ENCODE results near the gene BCAP29.

DNA sequence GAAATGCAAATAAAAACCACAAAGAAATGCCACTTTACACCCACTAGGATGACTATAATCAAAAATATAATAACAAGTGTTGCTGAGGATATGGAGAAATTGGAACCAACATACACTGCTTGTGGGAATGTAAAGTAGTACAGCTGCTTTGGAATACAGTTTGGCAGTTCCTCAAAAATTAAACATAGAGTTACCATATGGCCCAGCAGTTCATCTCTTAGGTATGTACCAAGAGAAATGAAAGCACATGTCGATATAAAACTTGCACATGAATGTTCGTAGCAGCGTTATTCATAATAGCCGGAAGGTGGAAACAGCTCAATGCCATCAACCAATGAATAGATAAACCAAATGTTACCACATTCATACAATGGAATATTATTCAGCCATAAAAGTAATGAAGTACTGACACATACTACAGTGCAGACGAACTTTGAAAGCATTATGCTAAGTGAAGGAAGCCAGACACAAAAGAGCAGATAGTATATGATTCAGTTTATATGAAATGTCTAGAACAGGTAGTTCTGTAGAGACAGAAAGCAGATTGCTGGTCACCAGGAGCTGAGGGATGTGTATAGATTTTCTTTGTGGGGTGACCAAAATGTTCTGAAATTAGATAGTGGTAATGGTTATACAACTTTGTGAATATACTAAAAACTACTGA is 12.4 kb downstream of the BCAP29 start:
- TF ChIP-seq ZKSCAN1 (IDR thresholded peaks at IDR 0.05; ENCODE audit: low read depth, low read length) (no peak), MAFK (IDR thresholded peaks at IDR 0.05; ENCODE audit: low read length) (no peak), CTBP1 (IDR thresholded peaks at IDR 0.05; ENCODE audit: borderline replicate concordance) (no peak), ZFX (CRISPR knock-in tag; IDR thresholded peaks at IDR 0.05) (no peak), MEF2D (tag; conservative IDR thresholded peaks at IDR 0.05; ENCODE audit: low read depth) (no peak)
- TF ChIP-seq, protein P1, sequence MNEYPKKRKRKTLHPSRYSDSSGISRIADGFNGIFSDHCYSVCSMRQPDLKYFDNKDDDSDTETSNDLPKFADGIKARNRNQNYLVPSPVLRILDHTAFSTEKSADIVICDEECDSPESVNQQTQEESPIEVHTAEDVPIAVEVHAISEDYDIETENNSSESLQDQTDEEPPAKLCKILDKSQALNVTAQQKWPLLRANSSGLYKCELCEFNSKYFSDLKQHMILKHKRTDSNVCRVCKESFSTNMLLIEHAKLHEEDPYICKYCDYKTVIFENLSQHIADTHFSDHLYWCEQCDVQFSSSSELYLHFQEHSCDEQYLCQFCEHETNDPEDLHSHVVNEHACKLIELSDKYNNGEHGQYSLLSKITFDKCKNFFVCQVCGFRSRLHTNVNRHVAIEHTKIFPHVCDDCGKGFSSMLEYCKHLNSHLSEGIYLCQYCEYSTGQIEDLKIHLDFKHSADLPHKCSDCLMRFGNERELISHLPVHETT (CRISPR knock-in tag; conservative IDR thresholded peaks at IDR 0.05 in 1 of 2, IDR thresholded peaks at IDR 0.05 in 1 of 2) = no peak
- TF ChIP-seq, protein P2, sequence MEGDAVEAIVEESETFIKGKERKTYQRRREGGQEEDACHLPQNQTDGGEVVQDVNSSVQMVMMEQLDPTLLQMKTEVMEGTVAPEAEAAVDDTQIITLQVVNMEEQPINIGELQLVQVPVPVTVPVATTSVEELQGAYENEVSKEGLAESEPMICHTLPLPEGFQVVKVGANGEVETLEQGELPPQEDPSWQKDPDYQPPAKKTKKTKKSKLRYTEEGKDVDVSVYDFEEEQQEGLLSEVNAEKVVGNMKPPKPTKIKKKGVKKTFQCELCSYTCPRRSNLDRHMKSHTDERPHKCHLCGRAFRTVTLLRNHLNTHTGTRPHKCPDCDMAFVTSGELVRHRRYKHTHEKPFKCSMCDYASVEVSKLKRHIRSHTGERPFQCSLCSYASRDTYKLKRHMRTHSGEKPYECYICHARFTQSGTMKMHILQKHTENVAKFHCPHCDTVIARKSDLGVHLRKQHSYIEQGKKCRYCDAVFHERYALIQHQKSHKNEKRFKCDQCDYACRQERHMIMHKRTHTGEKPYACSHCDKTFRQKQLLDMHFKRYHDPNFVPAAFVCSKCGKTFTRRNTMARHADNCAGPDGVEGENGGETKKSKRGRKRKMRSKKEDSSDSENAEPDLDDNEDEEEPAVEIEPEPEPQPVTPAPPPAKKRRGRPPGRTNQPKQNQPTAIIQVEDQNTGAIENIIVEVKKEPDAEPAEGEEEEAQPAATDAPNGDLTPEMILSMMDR (IDR thresholded peaks at IDR 0.05 in 2 of 3, conservative IDR thresholded peaks at IDR 0.05 in 1 of 3; ENCODE audit: insufficient read depth in 2 of 3, low read depth in 1 of 3, low read length in 3 of 3) = no peak
- TF ChIP-seq, protein P3, sequence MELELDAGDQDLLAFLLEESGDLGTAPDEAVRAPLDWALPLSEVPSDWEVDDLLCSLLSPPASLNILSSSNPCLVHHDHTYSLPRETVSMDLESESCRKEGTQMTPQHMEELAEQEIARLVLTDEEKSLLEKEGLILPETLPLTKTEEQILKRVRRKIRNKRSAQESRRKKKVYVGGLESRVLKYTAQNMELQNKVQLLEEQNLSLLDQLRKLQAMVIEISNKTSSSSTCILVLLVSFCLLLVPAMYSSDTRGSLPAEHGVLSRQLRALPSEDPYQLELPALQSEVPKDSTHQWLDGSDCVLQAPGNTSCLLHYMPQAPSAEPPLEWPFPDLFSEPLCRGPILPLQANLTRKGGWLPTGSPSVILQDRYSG (tag; conservative IDR thresholded peaks at IDR 0.05; ENCODE audit: low read depth) = no peak
